Activated CD8-positive, alpha-beta memory T cell treated with anti-CD3 and anti-CD28 coated beads for 24 hours (primary cell): ENCODE measurements around the gene POLR2L.
A peak's percentile ranks its signal among the peaks of the same experiment; 100 is the strongest.

Experiments used
- DNase-seq: peaks from one replicate; pipeline ENCODE4 v3.0.0-alpha.2; 2020

The POLR2L gene

GRCh38 chr11:837189-837989, 4.9 kb downstream of the POLR2L start:
- DNase-seq = peak; percentile 62

- DNase-seq = no peak
Observed at GRCh38 chr11:836700-837099, 5.6 kb downstream of the POLR2L start.

- DNase-seq = no peak
Observed at GRCh38 chr11:836274-836673, 6.1 kb downstream of the POLR2L start.

- peak; percentile 64 for DNase-seq
Observed at GRCh38 chr11:834371-835316, 7.7 kb downstream of the POLR2L start.

GRCh38 chr11:833849-834311, 8.4 kb downstream of the POLR2L start:
- DNase-seq = no peak

- DNase-seq = peak; percentile 74
Observed at GRCh38 chr11:833114-833791, 9.1 kb downstream of the POLR2L start.

GRCh38 chr11:832529-833113, 9.7 kb downstream of the POLR2L start, which contains the start of gene CD151:
TSS of gene CD151 (plus strand) at chr11:832952. CDS start at chr11:836070, 3,118 bp downstream.
- peak; percentile 79 for DNase-seq

GRCh38 chr11:831961-832528, 10.3 kb downstream of the POLR2L start:
- peak; percentile 61 for DNase-seq

GRCh38 chr11:831118-831864, 11.0 kb downstream of the POLR2L start:
- DNase-seq = peak; percentile 61

GRCh38 chr11:830295-831117, 11.8 kb downstream of the POLR2L start:
- DNase-seq = peak; percentile 84

GRCh38 chr11:829847-830294, 12.5 kb downstream of the POLR2L start:
- peak; percentile 61 for DNase-seq

GRCh38 chr11:829176-829846, 13.0 kb downstream of the POLR2L start:
- DNase-seq = peak; percentile 60

- no peak for DNase-seq
Observed at GRCh38 chr11:828506-829175, 13.7 kb downstream of the POLR2L start.

GRCh38 chr11:827897-828192, 14.5 kb downstream of the POLR2L start, which contains the start of gene CRACR2B:
TSS of gene CRACR2B (plus strand) at chr11:827919. CDS start at chr11:828608, 689 bp downstream.
- DNase-seq = no peak

GRCh38 chr11:827146-827896, 15.0 kb downstream of the POLR2L start:
- DNase-seq = peak; percentile 70

GRCh38 chr11:826836-827145, 15.5 kb downstream of the POLR2L start:
- DNase-seq = no peak

- no peak for DNase-seq
Observed at GRCh38 chr11:826227-826621, 16.1 kb downstream of the POLR2L start.

GRCh38 chr11:825366-826226, 16.7 kb downstream of the POLR2L start:
- DNase-seq = no peak
